Stimulated activated naive B cell treated with anti-CD40 and anti-IgM and Interleukin-4, amounts not matched to agents 10 μg/mL and 1 μg/mL and 100 μg/mL, for 72 hours (primary cell): ENCODE measurements around the gene DRGX.
A peak's percentile ranks its signal among the peaks of the same experiment; 100 is the strongest.

Experiments used
- ATAC-seq, 2 donors: fragments of 150-1000 bp; cut with Tn5 transposase; replicated peaks; 2 replicates each; pipeline ENCODE4 v1.10.0; 2021; ENCODE audit warnings: moderate library complexity in 1 of 2
- DNase-seq: peaks from one replicate; pipeline ENCODE4 v3.0.0; 2021
- H3K27ac Mint-ChIP-seq: one replicate; pipeline ENCODE4 v1.8.0; 2022; ENCODE audit warnings: mild to moderate bottlenecking, mixed read lengths
- H3K27me3 Mint-ChIP-seq, 2 donors: one replicate each; pipeline ENCODE4 v1.8.0; 2022; ENCODE audit warnings: mixed read lengths in 2 of 2
- H3K36me3 Mint-ChIP-seq, 2 donors: one replicate each; pipeline ENCODE4 v1.8.0; 2022; ENCODE audit warnings: mixed read lengths in 2 of 2, mild to moderate bottlenecking in 1 of 2
- H3K4me1 Mint-ChIP-seq, 2 donors: one replicate each; pipeline ENCODE4 v1.8.0; 2022; ENCODE audit warnings: mixed read lengths in 2 of 2, mild to moderate bottlenecking in 1 of 2
- H3K4me3 Mint-ChIP-seq, 2 donors: one replicate each; pipeline ENCODE4 v1.8.0; 2022; ENCODE audit warnings: mild to moderate bottlenecking in 2 of 2, mixed read lengths in 2 of 2, moderate library complexity in 1 of 2
- H3K9me3 Mint-ChIP-seq, 2 donors: one replicate each; pipeline ENCODE4 v1.8.0; 2022; ENCODE audit warnings: mixed read lengths in 2 of 2, mild to moderate bottlenecking in 1 of 2

Gene DRGX

GRCh38 chr10:49366460-49366859 is 29.4 kb downstream of the DRGX start:
- Mint-ChIP-seq H3K4me3 (no peak overlapping the region), H3K4me1 (peaks cover 20 to 23% of the 10 kb centered on the region in 2 donors), H3K27me3 (peaks cover 0 to 8% of the 10 kb centered on the region in 2 donors), H3K36me3 (no peaks in the 10 kb centered on the region), H3K27ac (no peak overlapping the region), H3K9me3 (peaks cover 2 to 3% of the 10 kb centered on the region in 2 donors)
- ATAC-seq (no peak), DNase-seq (no peak)

- Mint-ChIP-seq H3K4me3 (no peak overlapping the region), H3K27me3 (peaks cover 0 to 8% of the 10 kb centered on the region in 2 donors), H3K4me1 (peaks cover 20 to 23% of the 10 kb centered on the region in 2 donors), H3K27ac (no peak overlapping the region), H3K36me3 (no peaks in the 10 kb centered on the region), H3K9me3 (peaks cover 2 to 3% of the 10 kb centered on the region in 2 donors)
- ATAC-seq: no peak
- no peak for DNase-seq
Observed at GRCh38 chr10:49365675-49366415, 30.0 kb downstream of the DRGX start.

DNA sequence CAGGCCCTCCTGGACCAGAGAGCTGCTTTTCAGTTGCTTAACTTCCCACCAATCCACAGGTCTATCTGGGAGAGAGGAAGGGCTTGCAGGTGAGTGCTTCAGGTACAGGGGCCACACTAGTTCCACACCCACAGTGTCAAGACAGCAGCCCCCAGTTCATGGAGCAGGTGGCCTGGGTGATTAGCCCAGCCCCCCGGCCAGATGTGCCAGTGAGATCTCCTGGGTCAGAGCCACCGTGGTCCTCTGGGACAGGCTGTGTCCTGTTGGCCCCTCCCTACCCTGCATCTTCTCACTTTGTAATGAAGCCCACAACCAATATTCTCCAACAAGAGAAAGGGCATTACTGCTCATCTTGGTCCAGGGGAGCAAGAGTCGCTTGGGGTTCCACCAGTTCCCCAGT is 30.6 kb downstream of the DRGX start:
- DNase-seq: no peak
- Mint-ChIP-seq H3K36me3 (no peaks in the 10 kb centered on the region), H3K4me3 (no peak overlapping the region), H3K9me3 (peaks cover 2 to 3% of the 10 kb centered on the region in 2 donors), H3K27me3 (peaks cover 0 to 5% of the 10 kb centered on the region in 2 donors), H3K27ac (peak overlapping the region; percentile 42), H3K4me1 (peaks cover 20 to 23% of the 10 kb centered on the region in 2 donors)
- ATAC-seq: no peak

DNA sequence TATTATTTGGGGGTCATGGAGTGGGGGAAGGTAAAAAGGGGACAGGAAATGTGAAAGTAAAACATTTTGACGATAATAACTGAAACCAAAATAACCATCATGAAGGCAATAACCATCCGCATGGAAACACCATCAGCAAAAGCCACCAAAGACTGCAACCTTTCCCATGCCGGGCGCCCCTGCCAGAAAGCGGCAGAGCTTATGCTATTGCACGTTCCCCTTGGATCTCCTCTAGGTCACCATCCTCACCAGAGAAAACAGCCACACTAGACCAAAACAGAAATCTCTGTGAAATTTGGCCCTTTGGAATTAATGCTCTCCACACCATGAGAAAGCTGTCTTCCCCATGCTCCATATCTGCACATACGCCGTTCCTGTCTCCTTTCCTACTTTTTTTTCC is 31.1 kb downstream of the DRGX start:
- H3K4me1 Mint-ChIP-seq: peaks cover 20 to 23% of the 10 kb centered on the region in 2 donors
- peaks cover 0 to 5% of the 10 kb centered on the region in 2 donors for H3K27me3 Mint-ChIP-seq
- no peaks in the 10 kb centered on the region for H3K36me3 Mint-ChIP-seq
- DNase-seq (no peak), ATAC-seq (no peak)
- H3K27ac Mint-ChIP-seq: no peak overlapping the region
- no peak overlapping the region for H3K4me3 Mint-ChIP-seq
- H3K9me3 Mint-ChIP-seq: peaks cover 2 to 3% of the 10 kb centered on the region in 2 donors

- Mint-ChIP-seq H3K4me1 (peaks cover 20 to 23% of the 10 kb centered on the region in 2 donors), H3K27me3 (peaks cover 0 to 5% of the 10 kb centered on the region in 2 donors), H3K9me3 (peaks cover 2 to 3% of the 10 kb centered on the region in 2 donors), H3K36me3 (no peaks in the 10 kb centered on the region), H3K4me3 (no peak overlapping the region), H3K27ac (peak overlapping the region; percentile 51)
- DNase-seq (no peak), ATAC-seq (no peak)
Observed at GRCh38 chr10:49364051-49364450, 31.8 kb downstream of the DRGX start.

DNA sequence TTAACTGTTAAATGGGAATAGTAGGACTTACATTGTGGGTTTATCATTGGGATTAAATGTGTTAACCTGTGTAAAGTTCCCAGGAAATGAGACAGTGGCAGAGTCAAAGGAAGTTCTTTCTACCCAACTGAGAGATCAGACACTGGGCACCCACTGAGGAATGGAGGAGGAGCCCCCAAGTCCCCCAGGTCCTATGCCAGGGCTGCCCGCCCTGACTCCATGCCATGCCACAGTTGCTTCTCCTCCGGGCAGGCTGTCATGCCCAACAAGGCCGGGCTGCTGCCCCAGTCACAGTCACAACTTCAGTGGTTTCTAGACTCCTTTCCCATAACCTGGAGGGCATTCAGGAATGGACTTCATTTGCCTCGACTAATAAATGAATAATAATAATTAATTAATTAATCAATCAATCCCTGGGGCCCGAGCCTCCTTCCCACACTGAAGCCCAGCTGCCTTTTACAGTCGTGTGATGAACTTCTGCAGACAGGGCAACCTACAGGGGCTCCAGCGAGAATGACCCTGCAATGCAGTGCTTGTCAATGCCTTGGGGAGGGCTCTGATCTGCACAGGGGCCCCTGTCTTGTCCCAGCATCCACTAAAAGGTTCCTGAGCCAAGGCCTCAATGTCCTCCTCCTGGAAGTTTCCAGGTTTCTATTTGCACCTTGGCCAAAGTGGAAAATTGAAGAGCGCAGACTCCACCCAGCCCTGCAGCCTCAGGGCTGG is 32.4 kb downstream of the DRGX start:
- H3K9me3 Mint-ChIP-seq: peaks cover 2 to 3% of the 10 kb centered on the region in 2 donors
- no peaks in the 10 kb centered on the region for H3K36me3 Mint-ChIP-seq
- H3K27me3 Mint-ChIP-seq: peaks cover 4 to 11% of the 10 kb centered on the region in 2 donors
- H3K4me3 Mint-ChIP-seq: no peak overlapping the region
- peak overlapping the region; percentile 99 for H3K27ac Mint-ChIP-seq
- ATAC-seq: no peak
- no peak for DNase-seq
- peaks cover 20 to 23% of the 10 kb centered on the region in 2 donors for H3K4me1 Mint-ChIP-seq

DNA sequence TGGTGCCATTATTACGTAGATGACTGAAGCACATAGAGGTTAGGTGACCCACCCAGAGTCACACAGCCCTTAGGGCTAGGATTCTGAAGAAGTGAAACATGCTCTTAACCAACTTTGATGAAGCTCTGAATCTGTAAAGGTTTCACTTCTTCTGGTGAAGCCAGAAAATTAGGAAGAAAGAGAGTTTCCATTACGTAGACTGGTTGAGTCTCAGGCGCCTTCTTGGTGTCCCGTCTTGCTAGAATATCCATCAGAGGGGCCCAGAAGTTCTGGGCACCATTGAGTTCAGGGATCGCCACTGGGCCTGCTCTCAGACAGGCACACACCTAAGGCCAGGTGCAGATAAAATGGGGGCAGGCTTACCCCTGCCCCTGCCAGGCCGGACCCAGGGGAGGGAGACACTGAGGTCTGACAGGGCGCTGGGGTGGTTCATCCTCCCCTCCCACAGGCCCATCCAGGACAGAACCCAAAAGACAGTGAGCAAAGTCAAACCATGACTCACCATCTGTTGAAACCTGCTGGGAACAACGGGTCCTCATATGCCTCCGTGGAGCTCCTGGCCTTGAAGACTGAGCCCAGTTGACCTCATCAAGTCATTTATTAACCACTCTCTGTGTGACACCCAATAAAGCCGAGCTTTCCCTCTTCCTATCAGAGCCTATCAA is 33.2 kb downstream of the DRGX start:
- ATAC-seq: peak; percentile 96
- DNase-seq: peak; percentile 54
- Mint-ChIP-seq H3K4me1 (peaks cover 20 to 23% of the 10 kb centered on the region in 2 donors), H3K4me3 (peak overlapping the region; percentile 72 to 74), H3K36me3 (peaks cover 0 to 2% of the 10 kb centered on the region in 2 donors), H3K9me3 (peaks cover 3% of the 10 kb centered on the region in 2 donors), H3K27ac (peak overlapping the region; percentile 99), H3K27me3 (peaks cover 4 to 14% of the 10 kb centered on the region in 2 donors)

DNA sequence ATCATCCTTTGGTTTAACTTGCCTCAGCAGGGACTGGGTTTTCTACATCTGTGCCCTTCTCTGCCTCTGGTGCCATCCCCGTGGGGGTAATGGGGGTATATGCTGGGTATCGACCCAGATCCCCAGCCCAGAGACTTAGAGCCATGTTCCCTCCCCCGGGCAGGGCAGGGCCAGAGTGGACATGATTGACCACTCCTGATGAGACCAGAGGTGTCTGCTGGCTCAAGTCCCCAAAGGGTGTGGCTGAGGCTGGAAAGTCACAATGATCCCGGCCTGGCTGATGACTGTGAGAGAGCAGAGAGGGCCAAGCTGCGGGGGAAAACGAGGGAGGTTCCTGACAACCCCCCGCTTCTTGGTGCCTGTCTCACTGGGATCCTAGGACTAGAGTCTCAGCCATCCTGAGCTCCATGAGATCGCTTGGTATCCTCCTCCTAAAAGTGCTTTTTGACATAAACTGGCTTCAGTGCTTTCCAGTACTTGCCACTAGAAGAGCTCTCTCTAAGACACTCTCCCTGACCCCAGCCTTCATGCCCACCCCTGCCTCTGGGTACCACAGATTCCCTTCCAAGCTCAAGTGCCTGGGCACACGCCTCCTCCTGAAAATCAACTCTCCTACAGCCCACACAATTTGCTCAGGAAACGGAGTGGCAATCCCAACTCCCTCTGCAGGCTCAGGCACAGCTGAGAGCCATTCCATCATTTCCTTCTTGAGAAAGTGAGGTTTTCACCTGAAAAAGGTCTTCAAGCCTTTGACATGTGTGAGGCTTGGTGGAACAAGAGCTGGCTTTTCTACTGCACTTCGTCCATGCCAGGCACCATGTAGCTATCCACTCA is 33.9 kb downstream of the DRGX start:
- DNase-seq (no peak), ATAC-seq (no peak)
- Mint-ChIP-seq H3K4me3 (peak overlapping the region in 1 of 2 donors; percentile 51), H3K4me1 (peaks cover 21 to 23% of the 10 kb centered on the region in 2 donors), H3K27me3 (peaks cover 4 to 14% of the 10 kb centered on the region in 2 donors), H3K27ac (peak overlapping the region; percentile 99), H3K36me3 (peaks cover 0 to 2% of the 10 kb centered on the region in 2 donors), H3K9me3 (peaks cover 4% of the 10 kb centered on the region in 2 donors)

GRCh38 chr10:49361178-49361554 is 34.7 kb downstream of the DRGX start:
- H3K4me3 Mint-ChIP-seq: no peak overlapping the region
- DNase-seq (no peak), ATAC-seq (no peak)
- peaks cover 7% of the 10 kb centered on the region in 2 donors for H3K9me3 Mint-ChIP-seq
- peaks cover 0 to 2% of the 10 kb centered on the region in 2 donors for H3K36me3 Mint-ChIP-seq
- peak overlapping the region; percentile 20 for H3K27ac Mint-ChIP-seq
- H3K27me3 Mint-ChIP-seq: peaks cover 4 to 14% of the 10 kb centered on the region in 2 donors
- H3K4me1 Mint-ChIP-seq: peaks cover 23% of the 10 kb centered on the region in 2 donors

GRCh38 chr10:49360271-49361177 is 35.4 kb downstream of the DRGX start:
- Mint-ChIP-seq H3K9me3 (peaks cover 7% of the 10 kb centered on the region in 2 donors), H3K36me3 (peaks cover 0 to 2% of the 10 kb centered on the region in 2 donors), H3K4me1 (peaks cover 23% of the 10 kb centered on the region in 2 donors), H3K27me3 (peaks cover 4 to 14% of the 10 kb centered on the region in 2 donors), H3K4me3 (no peak overlapping the region), H3K27ac (no peak overlapping the region)
- DNase-seq (no peak), ATAC-seq (no peak)

DNA sequence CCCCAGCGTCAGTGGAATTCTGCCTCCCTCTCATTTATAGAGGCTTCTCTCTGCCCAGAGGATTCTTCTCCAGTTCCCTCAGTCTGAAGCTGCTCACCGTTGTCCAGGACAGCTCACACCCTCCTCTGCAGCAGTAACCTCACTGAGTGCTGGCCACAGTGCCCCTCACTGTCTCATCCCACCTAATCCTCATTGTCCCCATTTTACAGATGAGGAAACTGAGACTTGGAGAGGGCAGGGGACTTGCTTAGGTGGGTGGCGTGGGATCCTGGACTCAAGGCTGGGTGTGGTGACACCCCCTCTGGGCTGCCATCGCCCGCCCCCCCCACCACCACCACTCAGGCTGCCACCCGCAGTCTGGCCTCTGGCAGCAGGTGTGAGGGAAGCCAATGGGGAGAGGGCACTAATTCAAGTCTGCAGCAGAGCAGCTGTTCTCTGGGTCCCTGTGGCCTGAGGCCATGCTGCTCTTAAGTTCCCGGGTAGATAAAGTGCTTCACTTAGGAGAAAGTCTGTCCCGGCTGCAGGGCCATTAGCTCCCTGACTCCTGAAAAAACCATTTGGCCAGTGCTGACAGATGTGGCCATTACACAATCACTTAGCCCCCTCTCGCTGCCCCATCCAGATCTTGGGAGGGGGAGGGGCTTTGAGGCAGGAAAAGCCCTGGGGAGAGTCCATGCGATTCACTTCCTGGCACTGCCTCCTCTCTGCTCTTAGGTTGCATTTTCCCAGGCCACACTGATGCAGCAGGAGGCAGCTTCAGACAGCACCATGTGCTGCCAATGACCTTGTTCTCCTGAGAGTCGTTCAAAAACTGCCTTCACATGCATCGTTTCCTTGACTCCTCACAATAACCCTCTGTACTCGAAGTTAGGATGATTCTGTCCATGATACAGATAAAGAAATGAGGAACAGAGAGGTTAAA is 36.3 kb downstream of the DRGX start:
- H3K27ac Mint-ChIP-seq: no peak overlapping the region
- no peak overlapping the region for H3K4me3 Mint-ChIP-seq
- no peak for ATAC-seq
- H3K4me1 Mint-ChIP-seq: peaks cover 19 to 23% of the 10 kb centered on the region in 2 donors
- H3K9me3 Mint-ChIP-seq: peaks cover 7% of the 10 kb centered on the region in 2 donors
- DNase-seq: no peak
- peaks cover 0 to 2% of the 10 kb centered on the region in 2 donors for H3K36me3 Mint-ChIP-seq
- H3K27me3 Mint-ChIP-seq: peaks cover 4 to 14% of the 10 kb centered on the region in 2 donors

GRCh38 chr10:49357910-49358309 is 38.0 kb downstream of the DRGX start:
- Mint-ChIP-seq H3K27ac (no peak overlapping the region), H3K4me3 (no peak overlapping the region), H3K9me3 (peaks cover 7% of the 10 kb centered on the region in 2 donors), H3K4me1 (peaks cover 12 to 14% of the 10 kb centered on the region in 2 donors), H3K27me3 (peaks cover 4 to 14% of the 10 kb centered on the region in 2 donors), H3K36me3 (peaks cover 0 to 2% of the 10 kb centered on the region in 2 donors)
- ATAC-seq (no peak), DNase-seq (no peak)
